Effector memory CD8-positive, alpha-beta T cell (primary cell): Measurements from ENCODE around the gene IL37.

Experiments
- ATAC-seq: fragments of 150-1000 bp; cut with Tn5 transposase; replicated peaks from 2 replicates; pipeline ENCODE4 v1.10.0; 2021; ENCODE audit warnings: mild to moderate bottlenecking, moderate library complexity
- DNase-seq, 3 experiments: peaks; one replicate each; pipeline ENCODE4 v3.0.0; 2021
- H3K27ac Mint-ChIP-seq, 2 donors: one replicate each; pipeline ENCODE4 v1.8.0; 2022; ENCODE audit warnings: mild to moderate bottlenecking in 2 of 2, mixed read lengths in 2 of 2, moderate library complexity in 2 of 2
- H3K27me3 Mint-ChIP-seq, 2 donors: one replicate each; pipeline ENCODE4 v1.8.0; 2022; ENCODE audit warnings: mixed read lengths in 2 of 2
- H3K36me3 Mint-ChIP-seq: one replicate; pipeline ENCODE4 v1.8.0; 2022; ENCODE audit warnings: mild to moderate bottlenecking, moderate library complexity, mixed read lengths; ENCODE audit not compliant: insufficient read depth
- H3K4me1 Mint-ChIP-seq, 2 donors: one replicate each; pipeline ENCODE4 v1.8.0; 2022; ENCODE audit warnings: low read depth in 2 of 2, mixed read lengths in 2 of 2
- H3K4me3 Mint-ChIP-seq, 2 donors: one replicate each; pipeline ENCODE4 v1.8.0; 2022; ENCODE audit warnings: mild to moderate bottlenecking in 2 of 2, mixed read lengths in 2 of 2, moderate library complexity in 2 of 2
- H3K9me3 Mint-ChIP-seq, 2 donors: one replicate each; pipeline ENCODE4 v1.8.0; 2022; ENCODE audit warnings: mixed read lengths in 2 of 2

IL37 gene

DNA sequence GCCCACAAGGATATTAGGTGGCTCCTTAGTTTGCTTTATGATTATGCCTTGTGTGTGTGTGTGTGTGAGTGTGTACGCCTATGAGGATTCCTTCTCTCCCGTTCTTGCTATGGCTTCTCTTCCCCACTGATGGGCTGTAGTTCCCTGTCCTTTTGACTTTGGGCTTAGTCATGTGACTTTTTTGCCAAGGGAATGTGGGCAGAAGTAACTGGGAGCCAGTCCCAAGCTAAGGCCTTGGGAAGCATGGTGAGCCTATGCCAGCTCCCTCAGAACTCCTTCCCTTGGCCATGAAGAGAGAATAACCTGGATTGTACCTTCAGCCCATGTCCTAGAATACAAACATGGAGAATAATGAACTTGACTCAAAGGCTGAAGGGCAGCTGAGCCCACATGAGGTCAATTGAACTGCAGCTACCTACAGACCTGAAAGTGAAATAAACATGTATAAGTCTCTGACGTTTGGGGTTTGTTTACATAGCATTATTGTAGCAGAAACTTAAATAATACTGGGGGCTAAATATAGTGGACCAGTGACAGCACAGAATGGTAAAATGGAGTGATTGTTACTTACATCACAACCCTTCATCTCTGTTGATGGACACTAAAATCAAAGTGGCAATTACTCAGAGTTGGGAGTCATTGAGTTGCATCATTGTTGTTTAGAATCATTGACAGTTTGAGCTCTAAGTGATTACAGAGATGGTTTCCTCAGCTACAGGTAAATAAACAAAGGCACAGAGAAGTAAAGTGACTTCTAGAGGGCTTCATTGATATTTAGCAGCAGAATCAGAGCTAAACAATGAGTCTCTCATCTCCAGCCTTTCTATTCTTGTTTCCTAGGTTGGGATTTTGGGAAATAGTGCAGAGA, 51.6 kb downstream of the IL37 start:
- Mint-ChIP-seq H3K4me3 (no peak overlapping the region), H3K4me1 (no peaks in the 10 kb centered on the region), H3K27ac (no peak overlapping the region), H3K9me3 (no peaks in the 10 kb centered on the region), H3K27me3 (peaks cover 12 to 27% of the 10 kb centered on the region in 2 donors), H3K36me3 (no peaks in the 10 kb centered on the region)
- no peak for DNase-seq
- no peak for ATAC-seq

DNA sequence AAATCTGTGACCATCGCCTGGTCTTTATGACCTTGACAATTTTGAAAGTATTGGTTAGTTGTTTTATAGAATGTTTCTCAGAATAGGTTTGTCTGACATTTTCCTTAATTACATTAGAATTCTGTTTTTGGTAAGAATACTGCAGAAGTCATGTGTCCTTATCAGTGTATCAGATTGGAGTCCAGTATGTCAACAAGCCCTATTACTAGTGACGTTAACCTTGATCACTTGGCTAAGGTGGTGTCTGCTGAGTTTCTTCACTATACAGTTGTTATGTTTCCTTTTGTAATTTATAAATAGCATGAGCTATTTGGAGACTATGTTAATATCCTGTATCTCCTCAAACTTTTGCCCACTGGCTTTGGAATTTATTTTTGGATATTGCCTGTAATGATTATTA, 56.1 kb downstream of the IL37 start:
- no peaks in the 10 kb centered on the region for H3K4me1 Mint-ChIP-seq
- no peaks in the 10 kb centered on the region for H3K36me3 Mint-ChIP-seq
- ATAC-seq = no peak
- DNase-seq = no peak
- H3K4me3 Mint-ChIP-seq = no peak overlapping the region
- peaks cover 26 to 49% of the 10 kb centered on the region in 2 donors for H3K27me3 Mint-ChIP-seq
- H3K27ac Mint-ChIP-seq = no peak overlapping the region
- no peaks in the 10 kb centered on the region for H3K9me3 Mint-ChIP-seq
